Glutamatergic neuron (in vitro differentiated cells): ENCODE measurements around the gene FRMD4A. TPM values are rescaled to one million over a fixed set of nuclear protein-coding genes. Genes with fewer than 3 reads are reported as not detected.

Source experiments
- DNase-seq: peaks from one replicate; pipeline ENCODE4 v3.0.0; 2022
- H3K27ac Mint-ChIP-seq: one replicate; pipeline ENCODE4 v1.8.0; 2020; ENCODE audit warnings: mild to moderate bottlenecking, mixed read lengths, inconsistent platforms; ENCODE audit not compliant: unreplicated experiment
- H3K27me3 Mint-ChIP-seq: one replicate; pipeline ENCODE4 v1.8.0; 2020; ENCODE audit warnings: mild to moderate bottlenecking, moderate library complexity, mixed read lengths, inconsistent platforms; ENCODE audit not compliant: unreplicated experiment
- H3K36me3 Mint-ChIP-seq: one replicate; pipeline ENCODE4 v1.8.0; 2020; ENCODE audit warnings: mild to moderate bottlenecking, mixed read lengths, inconsistent platforms; ENCODE audit not compliant: unreplicated experiment
- H3K4me1 Mint-ChIP-seq: one replicate; pipeline ENCODE4 v1.8.0; 2020; ENCODE audit warnings: mild to moderate bottlenecking, low read depth, mixed read lengths, inconsistent platforms; ENCODE audit not compliant: unreplicated experiment
- H3K4me3 Mint-ChIP-seq: one replicate; pipeline ENCODE4 v1.8.0; 2020; ENCODE audit warnings: mild to moderate bottlenecking, mixed read lengths, inconsistent platforms; ENCODE audit not compliant: unreplicated experiment
- H3K9me3 Mint-ChIP-seq: one replicate; pipeline ENCODE4 v1.8.0; 2020; ENCODE audit warnings: mild to moderate bottlenecking, moderate library complexity, mixed read lengths, inconsistent platforms; ENCODE audit not compliant: unreplicated experiment
- long read RNA-seq: library from polyadenylated mRNA; unstranded; transcript quantifications from one replicate; pipeline ENCODE4 v2.0.0, GENCODE V29; 2020; ENCODE audit not compliant: unreplicated experiment
- total RNA-seq: library from RNA; stranded (reverse); fragmentation: NEBNext Ultra II Directional; extraction: Animal tissue kit (Norgen Biotek cat#: 25700); gene quantifications from one replicate; pipeline ENCODE4 v1.2.1, GENCODE V29; 2021; ENCODE audit not compliant: unreplicated experiment
- TF ChIP-seq, protein P1 (sequence below): fragments of 200-600 bp; sonication (generic); IDR thresholded peaks from one replicate; pipeline ENCODE4 v1.5.0; 2021; ENCODE audit not compliant: partially characterized antibody, unreplicated experiment

The FRMD4A gene
- total RNA-seq = 70.6 TPM
- long read RNA-seq, partial matches to known transcripts = 1 of 9 reads
- long read RNA-seq, other reads (novel, unspliced or antisense) = 8 of 9 reads

DNA sequence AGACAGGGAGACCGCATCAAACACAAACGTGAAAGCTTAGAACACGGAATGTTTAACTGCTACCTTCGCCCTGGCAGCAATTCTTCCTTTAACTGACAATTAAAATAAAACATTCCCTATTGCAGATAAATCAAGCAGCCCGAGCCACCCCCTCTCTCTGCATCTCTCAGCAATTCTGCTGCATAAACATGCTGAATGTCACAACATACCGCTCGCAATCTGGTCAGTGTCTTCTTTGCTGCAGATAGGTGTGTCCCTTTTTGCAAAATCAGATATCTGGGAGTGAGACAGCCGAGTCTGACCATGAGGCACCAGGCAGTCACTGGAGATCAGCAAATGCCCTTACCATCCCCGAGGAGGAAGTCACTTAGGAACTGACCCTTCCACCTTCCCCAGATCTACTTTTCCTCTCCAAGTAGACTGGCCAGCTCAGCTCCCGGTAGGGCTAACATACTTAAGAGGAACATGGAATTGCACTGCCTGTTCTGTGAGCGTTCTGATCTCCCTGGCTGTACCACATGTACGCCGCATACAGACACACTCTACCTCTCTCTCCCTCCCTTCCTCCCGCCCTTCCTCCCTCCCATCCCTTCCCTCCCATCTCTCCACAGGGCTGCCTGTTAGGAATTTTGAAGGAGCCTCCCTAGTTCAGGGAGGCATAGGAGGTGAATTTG lies at the start of gene FRMD4A:
TSS of gene FRMD4A (minus strand) at position 537 of the 674 bp plus-strand sequence.
- Mint-ChIP-seq H3K9me3 (no peaks in the 10 kb centered on the region), H3K4me3 (peak within 1 kb of the TSS; percentile 12), H3K4me1 (peaks cover 4% of the 10 kb centered on the region), H3K36me3 (no peaks in the 10 kb centered on the region), H3K27ac (no peak within 1 kb of the TSS), H3K27me3 (no peaks in the 10 kb centered on the region)
- no peak for DNase-seq
- TF ChIP-seq, protein P1, sequence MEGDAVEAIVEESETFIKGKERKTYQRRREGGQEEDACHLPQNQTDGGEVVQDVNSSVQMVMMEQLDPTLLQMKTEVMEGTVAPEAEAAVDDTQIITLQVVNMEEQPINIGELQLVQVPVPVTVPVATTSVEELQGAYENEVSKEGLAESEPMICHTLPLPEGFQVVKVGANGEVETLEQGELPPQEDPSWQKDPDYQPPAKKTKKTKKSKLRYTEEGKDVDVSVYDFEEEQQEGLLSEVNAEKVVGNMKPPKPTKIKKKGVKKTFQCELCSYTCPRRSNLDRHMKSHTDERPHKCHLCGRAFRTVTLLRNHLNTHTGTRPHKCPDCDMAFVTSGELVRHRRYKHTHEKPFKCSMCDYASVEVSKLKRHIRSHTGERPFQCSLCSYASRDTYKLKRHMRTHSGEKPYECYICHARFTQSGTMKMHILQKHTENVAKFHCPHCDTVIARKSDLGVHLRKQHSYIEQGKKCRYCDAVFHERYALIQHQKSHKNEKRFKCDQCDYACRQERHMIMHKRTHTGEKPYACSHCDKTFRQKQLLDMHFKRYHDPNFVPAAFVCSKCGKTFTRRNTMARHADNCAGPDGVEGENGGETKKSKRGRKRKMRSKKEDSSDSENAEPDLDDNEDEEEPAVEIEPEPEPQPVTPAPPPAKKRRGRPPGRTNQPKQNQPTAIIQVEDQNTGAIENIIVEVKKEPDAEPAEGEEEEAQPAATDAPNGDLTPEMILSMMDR = no peak

DNA sequence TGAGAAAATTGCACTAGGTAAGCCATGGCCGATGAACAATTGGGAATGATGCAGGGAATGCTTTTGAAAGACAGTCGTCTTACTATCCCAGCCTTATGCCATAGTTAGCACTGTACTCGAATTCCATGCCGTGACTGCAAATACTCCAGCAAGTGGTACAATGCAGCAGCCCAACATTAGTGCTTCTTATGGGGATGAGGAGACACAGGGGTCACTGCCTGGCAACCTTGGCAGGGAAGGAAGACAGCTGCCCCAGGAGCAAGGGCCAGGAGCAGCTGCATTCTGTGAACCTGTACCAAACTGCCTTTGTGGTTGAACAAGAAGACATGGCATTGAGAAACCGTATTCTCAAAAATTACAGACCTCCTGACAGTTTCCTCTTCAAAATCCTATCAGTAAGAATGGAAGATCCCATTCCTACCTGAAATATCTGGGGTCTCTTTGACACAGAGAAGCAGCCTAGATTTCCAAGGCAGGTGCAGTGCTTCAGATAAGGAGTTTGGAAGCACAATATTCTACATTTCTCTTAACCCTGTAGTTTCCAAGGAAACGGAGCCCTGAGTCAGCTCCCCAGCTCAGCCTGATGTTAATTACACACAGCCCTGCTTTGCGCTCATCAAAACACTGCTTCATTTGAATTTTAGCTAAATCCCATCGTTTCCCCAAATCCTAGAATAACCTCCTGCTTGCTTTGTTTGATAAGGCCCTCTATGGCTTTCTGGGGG lies 49.0 kb upstream of the FRMD4A start:
- no peaks in the 10 kb centered on the region for H3K4me1 Mint-ChIP-seq
- H3K9me3 Mint-ChIP-seq = peaks cover 5% of the 10 kb centered on the region
- H3K4me3 Mint-ChIP-seq = no peak overlapping the region
- no peak overlapping the region for H3K27ac Mint-ChIP-seq
- no peaks in the 10 kb centered on the region for H3K36me3 Mint-ChIP-seq
- H3K27me3 Mint-ChIP-seq = no peaks in the 10 kb centered on the region
- no peak for DNase-seq
- TF ChIP-seq, protein P1 = no peak

DNA sequence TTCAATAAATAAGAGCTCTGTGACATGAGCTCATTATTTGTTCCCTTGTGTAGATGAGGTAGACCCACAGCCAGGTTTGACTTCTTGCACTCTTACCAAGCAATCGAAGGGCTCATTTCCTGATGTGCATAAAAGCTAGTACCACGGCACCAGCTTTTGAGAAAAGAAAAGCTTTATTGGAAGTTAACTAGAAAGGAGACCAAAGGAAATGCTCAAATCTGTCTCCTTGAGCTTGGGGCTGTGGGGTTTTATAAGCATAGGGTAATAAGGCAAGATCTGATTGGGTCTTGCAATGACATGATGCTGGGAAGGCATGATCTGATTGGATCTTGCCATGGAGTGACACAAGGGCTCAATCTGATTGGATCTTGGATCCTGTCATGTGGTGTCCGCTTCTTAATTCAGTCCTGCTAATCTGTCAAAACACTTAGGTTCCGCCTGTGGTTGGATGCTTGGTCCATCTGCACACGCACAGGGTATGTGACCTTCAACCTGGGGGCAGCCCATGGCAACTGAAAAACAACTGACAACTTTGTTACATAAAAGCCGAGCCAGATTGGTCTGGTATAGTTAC lies 47.8 kb upstream of the FRMD4A start:
- TF ChIP-seq, protein P1 = no peak
- H3K4me3 Mint-ChIP-seq = no peak overlapping the region
- DNase-seq = no peak
- no peaks in the 10 kb centered on the region for H3K36me3 Mint-ChIP-seq
- H3K4me1 Mint-ChIP-seq = no peaks in the 10 kb centered on the region
- H3K27me3 Mint-ChIP-seq = no peaks in the 10 kb centered on the region
- H3K27ac Mint-ChIP-seq = no peak overlapping the region
- peaks cover 5% of the 10 kb centered on the region for H3K9me3 Mint-ChIP-seq

DNA sequence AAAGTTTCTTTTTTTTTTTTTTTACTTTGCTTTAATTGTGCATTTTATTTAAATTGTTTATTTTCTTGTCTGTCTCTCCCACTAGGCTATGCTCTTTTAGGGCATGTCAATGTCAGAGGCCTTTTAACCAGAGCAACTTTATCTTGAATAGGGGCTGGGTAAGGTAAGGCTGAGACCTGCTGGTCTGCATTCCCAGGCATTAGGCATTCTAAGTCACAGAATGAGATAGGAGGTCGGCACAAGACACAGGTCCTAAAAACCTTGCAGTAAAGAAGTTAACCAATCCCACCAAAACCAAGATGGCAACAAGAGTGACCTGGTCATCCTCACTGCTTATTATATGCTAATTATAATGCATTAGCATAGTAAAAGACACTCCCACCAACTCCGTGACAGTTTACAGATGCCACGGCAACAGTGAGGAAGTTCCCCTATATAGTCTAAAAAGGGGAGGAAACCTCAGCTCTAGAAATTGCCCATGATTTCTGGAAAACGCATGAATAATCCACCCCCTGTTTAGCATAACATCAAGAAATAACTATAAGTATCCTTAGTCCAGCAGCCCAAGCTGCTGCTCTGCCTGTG lies 47.0 kb upstream of the FRMD4A start:
- H3K27ac Mint-ChIP-seq = no peak overlapping the region
- no peaks in the 10 kb centered on the region for H3K36me3 Mint-ChIP-seq
- H3K27me3 Mint-ChIP-seq = no peaks in the 10 kb centered on the region
- TF ChIP-seq, protein P1 = no peak
- H3K4me1 Mint-ChIP-seq = peaks cover 5% of the 10 kb centered on the region
- H3K9me3 Mint-ChIP-seq = peaks cover 5% of the 10 kb centered on the region
- H3K4me3 Mint-ChIP-seq = no peak overlapping the region
- DNase-seq = no peak
